ENCODE results near the gene SECTM1. TPM values are rescaled to one million over a fixed set of nuclear protein-coding genes. Genes with fewer than 3 reads are reported as not detected.

Gene SECTM1
- total and polyA plus RNA-seq, 7 donors = 0.70 to 2.3 (median 1.2) TPM

DNA sequence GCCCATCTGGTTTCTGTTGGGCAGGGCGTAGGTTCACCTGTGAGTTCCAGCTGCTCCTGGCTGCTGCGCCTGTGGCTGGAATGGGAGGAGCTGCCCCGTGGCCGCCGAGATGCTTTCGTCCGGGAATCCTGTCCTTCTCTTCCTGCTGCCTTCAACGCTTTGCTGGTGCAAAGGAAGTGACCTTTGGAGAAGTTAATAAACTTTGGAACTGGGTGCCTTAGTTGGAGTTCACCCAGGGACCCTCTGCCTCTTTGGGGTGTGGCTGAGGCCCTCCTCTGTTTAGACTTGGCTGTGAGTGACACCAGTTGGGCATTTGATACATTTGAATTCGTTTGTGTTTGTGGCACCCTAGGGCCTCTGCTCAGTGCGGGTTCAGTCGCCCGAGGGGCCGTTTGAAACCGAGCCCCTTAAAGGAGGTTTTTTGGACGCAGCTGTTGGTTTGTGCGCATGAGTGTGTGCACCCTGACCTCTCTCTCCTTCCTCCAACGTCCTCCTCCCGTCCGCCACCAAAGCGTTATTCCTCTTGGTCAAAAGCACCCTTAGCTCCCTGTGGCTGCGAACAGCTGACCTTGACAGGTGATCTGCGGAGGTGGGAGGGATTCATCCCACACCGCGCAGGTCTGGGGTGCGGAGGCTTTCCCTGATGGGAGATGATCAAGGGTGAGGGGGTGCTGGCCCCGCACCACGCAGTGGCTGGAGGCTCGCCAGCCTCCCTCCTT is 9.0 kb upstream of the SECTM1 start:
- no peak overlapping the region for H3K27ac ChIP-seq
- TF ChIP-seq, protein P1, sequence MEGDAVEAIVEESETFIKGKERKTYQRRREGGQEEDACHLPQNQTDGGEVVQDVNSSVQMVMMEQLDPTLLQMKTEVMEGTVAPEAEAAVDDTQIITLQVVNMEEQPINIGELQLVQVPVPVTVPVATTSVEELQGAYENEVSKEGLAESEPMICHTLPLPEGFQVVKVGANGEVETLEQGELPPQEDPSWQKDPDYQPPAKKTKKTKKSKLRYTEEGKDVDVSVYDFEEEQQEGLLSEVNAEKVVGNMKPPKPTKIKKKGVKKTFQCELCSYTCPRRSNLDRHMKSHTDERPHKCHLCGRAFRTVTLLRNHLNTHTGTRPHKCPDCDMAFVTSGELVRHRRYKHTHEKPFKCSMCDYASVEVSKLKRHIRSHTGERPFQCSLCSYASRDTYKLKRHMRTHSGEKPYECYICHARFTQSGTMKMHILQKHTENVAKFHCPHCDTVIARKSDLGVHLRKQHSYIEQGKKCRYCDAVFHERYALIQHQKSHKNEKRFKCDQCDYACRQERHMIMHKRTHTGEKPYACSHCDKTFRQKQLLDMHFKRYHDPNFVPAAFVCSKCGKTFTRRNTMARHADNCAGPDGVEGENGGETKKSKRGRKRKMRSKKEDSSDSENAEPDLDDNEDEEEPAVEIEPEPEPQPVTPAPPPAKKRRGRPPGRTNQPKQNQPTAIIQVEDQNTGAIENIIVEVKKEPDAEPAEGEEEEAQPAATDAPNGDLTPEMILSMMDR (IDR thresholded peaks at IDR 0.05) = no peak
- H3K9me3 ChIP-seq = no peaks in the 10 kb centered on the region
- H3K4me3 ChIP-seq = no peak overlapping the region
- intact Hi-C loops (cut with DNase I) = no loop called here
- no peak for ATAC-seq
- 72 to 75% (median 73%) methylated on average over 28 of the region's 28 CpGs for WGBS, 3 donors
- no peak for DNase-seq
- H3K4me1 ChIP-seq = peaks cover 11% of the 10 kb centered on the region
- H3K36me3 ChIP-seq (ENCODE audit: insufficient read depth in 1 of 2, low read depth in 1 of 2) = no peaks in the 10 kb centered on the region
- H3K27me3 ChIP-seq (ENCODE audit: insufficient read depth in 3 of 3, low read length in 2 of 3) = no peaks in the 10 kb centered on the region

- H3K4me1 ChIP-seq = peaks cover 11% of the 10 kb centered on the region
- TF ChIP-seq, protein P1 (IDR thresholded peaks at IDR 0.05) = no peak
- DNase-seq (peak in 1 of 2 donors; percentile 38), ATAC-seq (peak in 1 of 4 donors; percentile 23)
- no peak overlapping the region for H3K27ac ChIP-seq
- H3K27me3 ChIP-seq (ENCODE audit: insufficient read depth in 3 of 3, low read length in 2 of 3) = peaks cover 0 to 2% (median 0%) of the 10 kb centered on the region in 3 donors
- H3K9me3 ChIP-seq = no peaks in the 10 kb centered on the region
- H3K36me3 ChIP-seq (ENCODE audit: insufficient read depth in 1 of 2, low read depth in 1 of 2) = no peaks in the 10 kb centered on the region
- 40 to 56% (median 50%) methylated on average over 10 of the region's 10 CpGs for WGBS, 3 donors
- H3K4me3 ChIP-seq = peak overlapping the region; percentile 56
- intact Hi-C loops (cut with DNase I) = no loop called here
Observed at GRCh38 chr17:82339634-82340580, 6.3 kb upstream of the SECTM1 start.

- peaks cover 11% of the 10 kb centered on the region for H3K4me1 ChIP-seq
- intact Hi-C loops (cut with DNase I) = no loop called here
- peaks cover 0 to 9% (median 2%) of the 10 kb centered on the region in 3 donors for H3K27me3 ChIP-seq (ENCODE audit: insufficient read depth in 3 of 3, low read length in 2 of 3)
- H3K27ac ChIP-seq = no peak overlapping the region
- 8 to 17% (median 12%) methylated on average over 29 of the region's 29 CpGs for WGBS, 3 donors
- H3K9me3 ChIP-seq = no peaks in the 10 kb centered on the region
- H3K36me3 ChIP-seq (ENCODE audit: insufficient read depth in 1 of 2, low read depth in 1 of 2) = no peaks in the 10 kb centered on the region
- ATAC-seq (peak; percentile 72 to 83 (median 80)), DNase-seq (peak in 1 of 2 donors; percentile 59)
- peak overlapping the region; percentile 56 for H3K4me3 ChIP-seq
- TF ChIP-seq, protein P1 (IDR thresholded peaks at IDR 0.05) = no peak
Observed at GRCh38 chr17:82338858-82339633, 5.5 kb upstream of the SECTM1 start.

- Histone ChIP-seq H3K4me1 (peaks cover 28% of the 10 kb centered on the region), H3K27ac (no peak overlapping the region), H3K9me3 (no peaks in the 10 kb centered on the region), H3K36me3 (ENCODE audit: insufficient read depth in 1 of 2, low read depth in 1 of 2) (no peaks in the 10 kb centered on the region), H3K27me3 (ENCODE audit: insufficient read depth in 3 of 3, low read length in 2 of 3) (peaks cover 0 to 45% (median 10%) of the 10 kb centered on the region in 3 donors), H3K4me3 (peak overlapping the region; percentile 63)
- no peak for ATAC-seq
- intact Hi-C loops (cut with DNase I) = loop anchor here in 1 of 2 donors (5.0 kb wide), 1 partner anchor 308 kb away; no protein-coding TSS in a partner anchor
- 23 to 46% (median 27%) methylated on average over 16 of the region's 16 CpGs for WGBS, 3 donors
- TF ChIP-seq, protein P1 (IDR thresholded peaks at IDR 0.05) = no peak
- peak in 1 of 2 donors; percentile 52 for DNase-seq
Observed at GRCh38 chr17:82334622-82335394, 1.2 kb upstream of the SECTM1 start.

All from psoas muscle (tissue), 8 donors.